ENCODE results near the gene PSMC3. TPM values are rescaled to one million over a fixed set of nuclear protein-coding genes. Genes with fewer than 3 reads are reported as not detected.

PSMC3 gene
- polyA plus RNA-seq, 3 donors: 44.1 to 97.4 (median 89.5) TPM

GRCh38 chr11:47435687-47436086 lies 9.4 kb upstream of the PSMC3 start:
- Histone ChIP-seq H2AFZ (ENCODE audit: insufficient read depth, low read depth, low read length, poor library complexity, severe bottlenecking) (no peak overlapping the region), H3K27ac (ENCODE audit: low read depth in 1 of 2, low read length in 2 of 2) (no peak overlapping the region), H3K4me1 (ENCODE audit: control insufficient read depth in 1 of 2, insufficient read depth in 2 of 2, low read length in 2 of 2) (no peaks in the 10 kb centered on the region), H3K9ac (ENCODE audit: insufficient read depth, low read length, poor library complexity, severe bottlenecking) (no peak overlapping the region), H3K4me2 (replicated peaks; ENCODE audit: extremely low read depth, low read length, poor library complexity, severe bottlenecking) (no peak overlapping the region), H3K9me3 (replicated peaks in 1 of 2; ENCODE audit: control insufficient read depth in 1 of 2, insufficient read depth in 1 of 2, low read length in 2 of 2) (no peaks in the 10 kb centered on the region), H3K79me2 (ENCODE audit: insufficient read depth, low read length) (no peaks in the 10 kb centered on the region), H3K27me3 (ENCODE audit: control insufficient read depth in 2 of 2, insufficient read depth in 2 of 2, low read length in 2 of 2) (no peaks in the 10 kb centered on the region), H3K36me3 (replicated peaks in 1 of 2; ENCODE audit: control insufficient read depth in 1 of 2, insufficient read depth in 2 of 2, low read length in 2 of 2) (no peaks in the 10 kb centered on the region), H3K4me3 (replicated peaks in 1 of 3; ENCODE audit: low read depth in 2 of 3, low read length in 3 of 3) (no peak overlapping the region), H4K20me1 (ENCODE audit: insufficient read depth, low read length) (no peaks in the 10 kb centered on the region)
- Mint-ChIP-seq H3K4me3 (no peak overlapping the region), H3K27ac (no peak overlapping the region), H3K27me3 (ENCODE audit: low read depth in 3 of 3) (peaks cover 0 to 5% (median 4%) of the 10 kb centered on the region in 3 donors), H3K36me3 (no peaks in the 10 kb centered on the region), H3K4me1 (no peaks in the 10 kb centered on the region), H3K9me3 (no peaks in the 10 kb centered on the region)
- DNase-seq: no peak
- intact Hi-C loops (cut with micrococcal nuclease): no loop called here
- no peak for TF ChIP-seq CTCF (IDR thresholded peaks at IDR 0.05)
- 95% methylated on average over 3 of the region's 3 CpGs for WGBS (ENCODE audit: insufficient coverage)

GRCh38 chr11:47434011-47434786 lies 8.0 kb upstream of the PSMC3 start:
- Histone ChIP-seq H3K27me3 (ENCODE audit: control insufficient read depth in 2 of 2, insufficient read depth in 2 of 2, low read length in 2 of 2) (no peaks in the 10 kb centered on the region), H3K27ac (ENCODE audit: low read depth in 1 of 2, low read length in 2 of 2) (no peak overlapping the region), H3K79me2 (ENCODE audit: insufficient read depth, low read length) (no peaks in the 10 kb centered on the region), H4K20me1 (ENCODE audit: insufficient read depth, low read length) (no peaks in the 10 kb centered on the region), H3K9me3 (replicated peaks in 1 of 2; ENCODE audit: control insufficient read depth in 1 of 2, insufficient read depth in 1 of 2, low read length in 2 of 2) (no peaks in the 10 kb centered on the region), H3K4me2 (replicated peaks; ENCODE audit: extremely low read depth, low read length, poor library complexity, severe bottlenecking) (no peak overlapping the region), H3K36me3 (replicated peaks in 1 of 2; ENCODE audit: control insufficient read depth in 1 of 2, insufficient read depth in 2 of 2, low read length in 2 of 2) (no peaks in the 10 kb centered on the region), H3K4me1 (ENCODE audit: control insufficient read depth in 1 of 2, insufficient read depth in 2 of 2, low read length in 2 of 2) (no peaks in the 10 kb centered on the region), H3K9ac (ENCODE audit: insufficient read depth, low read length, poor library complexity, severe bottlenecking) (no peak overlapping the region), H3K4me3 (replicated peaks in 1 of 3; ENCODE audit: low read depth in 2 of 3, low read length in 3 of 3) (no peak overlapping the region), H2AFZ (ENCODE audit: insufficient read depth, low read depth, low read length, poor library complexity, severe bottlenecking) (no peak overlapping the region)
- H3K27ac Mint-ChIP-seq: no peak overlapping the region
- H3K4me1 Mint-ChIP-seq: no peaks in the 10 kb centered on the region
- peaks cover 0 to 7% (median 5%) of the 10 kb centered on the region in 3 donors for H3K27me3 Mint-ChIP-seq (ENCODE audit: low read depth in 3 of 3)
- no peak for DNase-seq
- intact Hi-C loops (cut with micrococcal nuclease): no loop called here
- H3K4me3 Mint-ChIP-seq: no peak overlapping the region
- H3K36me3 Mint-ChIP-seq: no peaks in the 10 kb centered on the region
- H3K9me3 Mint-ChIP-seq: no peaks in the 10 kb centered on the region
- no peak for TF ChIP-seq CTCF (IDR thresholded peaks at IDR 0.05)
- 90% methylated on average over 3 of the region's 7 CpGs for WGBS (ENCODE audit: insufficient coverage)
